ENCODE data around the gene EMILIN1. TPM values are rescaled to one million over a fixed set of nuclear protein-coding genes. Genes with fewer than 3 reads are reported as not detected.

Gene EMILIN1
- total RNA-seq, 1 experiment from 2014 or later, result 0.31 TPM

- no peak for TF ChIP-seq TCF7L2 (IDR thresholded peaks at IDR 0.05; ENCODE audit: low read depth, low read length)
- no peak for TF ChIP-seq CTCF (IDR thresholded peaks at IDR 0.05)
- no peak for TF ChIP-seq SIN3A (IDR thresholded peaks at IDR 0.05; ENCODE audit: borderline replicate concordance, insufficient read depth, low read depth, low read length)
- no peak for TF ChIP-seq POLR2AphosphoS5 (IDR thresholded peaks at IDR 0.05; ENCODE audit: low read depth, low read length)
- TF ChIP-seq, protein P1, sequence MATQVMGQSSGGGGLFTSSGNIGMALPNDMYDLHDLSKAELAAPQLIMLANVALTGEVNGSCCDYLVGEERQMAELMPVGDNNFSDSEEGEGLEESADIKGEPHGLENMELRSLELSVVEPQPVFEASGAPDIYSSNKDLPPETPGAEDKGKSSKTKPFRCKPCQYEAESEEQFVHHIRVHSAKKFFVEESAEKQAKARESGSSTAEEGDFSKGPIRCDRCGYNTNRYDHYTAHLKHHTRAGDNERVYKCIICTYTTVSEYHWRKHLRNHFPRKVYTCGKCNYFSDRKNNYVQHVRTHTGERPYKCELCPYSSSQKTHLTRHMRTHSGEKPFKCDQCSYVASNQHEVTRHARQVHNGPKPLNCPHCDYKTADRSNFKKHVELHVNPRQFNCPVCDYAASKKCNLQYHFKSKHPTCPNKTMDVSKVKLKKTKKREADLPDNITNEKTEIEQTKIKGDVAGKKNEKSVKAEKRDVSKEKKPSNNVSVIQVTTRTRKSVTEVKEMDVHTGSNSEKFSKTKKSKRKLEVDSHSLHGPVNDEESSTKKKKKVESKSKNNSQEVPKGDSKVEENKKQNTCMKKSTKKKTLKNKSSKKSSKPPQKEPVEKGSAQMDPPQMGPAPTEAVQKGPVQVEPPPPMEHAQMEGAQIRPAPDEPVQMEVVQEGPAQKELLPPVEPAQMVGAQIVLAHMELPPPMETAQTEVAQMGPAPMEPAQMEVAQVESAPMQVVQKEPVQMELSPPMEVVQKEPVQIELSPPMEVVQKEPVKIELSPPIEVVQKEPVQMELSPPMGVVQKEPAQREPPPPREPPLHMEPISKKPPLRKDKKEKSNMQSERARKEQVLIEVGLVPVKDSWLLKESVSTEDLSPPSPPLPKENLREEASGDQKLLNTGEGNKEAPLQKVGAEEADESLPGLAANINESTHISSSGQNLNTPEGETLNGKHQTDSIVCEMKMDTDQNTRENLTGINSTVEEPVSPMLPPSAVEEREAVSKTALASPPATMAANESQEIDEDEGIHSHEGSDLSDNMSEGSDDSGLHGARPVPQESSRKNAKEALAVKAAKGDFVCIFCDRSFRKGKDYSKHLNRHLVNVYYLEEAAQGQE (IDR thresholded peaks at IDR 0.05; ENCODE audit: insufficient read depth in 1 of 2, low read depth in 2 of 2, low read length in 1 of 2), result no peak
- peaks cover 7% of the 10 kb centered on the region for H3K4me1 ChIP-seq (ENCODE audit: control insufficient read depth, insufficient read depth, low read length)
- DNase-seq (ENCODE audit: low read depth, low spot score) (no peak), ATAC-seq (no peak)
- ChIA-PET POLR2A (no interaction called here), CTCF (no interaction called here)
- intact Hi-C loops (cut with micrococcal nuclease; ENCODE audit: unreplicated experiment), result loop anchor here (10.0 kb wide), 1 partner anchor 116 kb away; no protein-coding TSS in a partner anchor
- no peaks in the 10 kb centered on the region for H3K27me3 ChIP-seq (ENCODE audit: control insufficient read depth, insufficient read depth, low read length)
- H3K4me3 ChIP-seq (ENCODE audit: low read depth in 2 of 2, low read length in 2 of 2), result no peak overlapping the region; a peak in 1 of 4 replicates
- no TSS peak for BruUV-seq (replicated peaks)
- H3K27ac ChIP-seq (ENCODE audit: low read length), result no peak overlapping the region
- no peaks in the 10 kb centered on the region for H3K36me3 ChIP-seq (ENCODE audit: control insufficient read depth, insufficient read depth, low read length)
- H3K9me3 ChIP-seq (ENCODE audit: control insufficient read depth, insufficient read depth, low read depth, low read length), result no peaks in the 10 kb centered on the region
- in situ Hi-C loops (cut with HindIII; ENCODE audit: low pct_unique_long_range_greater_than_20kb, low sequenced_read_pairs), result no loop called here
Observed at GRCh38 chr2:27080603-27080936, 2.2 kb downstream of the EMILIN1 start.

GRCh38 chr2:27081984-27082772, 3.8 kb downstream of the EMILIN1 start:
- no peaks in the 10 kb centered on the region for H3K9me3 ChIP-seq (ENCODE audit: control insufficient read depth, insufficient read depth, low read depth, low read length)
- TF ChIP-seq SIN3A (IDR thresholded peaks at IDR 0.05; ENCODE audit: borderline replicate concordance, insufficient read depth, low read depth, low read length) (no peak), POLR2AphosphoS5 (IDR thresholded peaks at IDR 0.05; ENCODE audit: low read depth, low read length) (no peak), TCF7L2 (IDR thresholded peaks at IDR 0.05; ENCODE audit: low read depth, low read length) (no peak), CTCF (IDR thresholded peaks at IDR 0.05) (no peak)
- TF ChIP-seq, protein P1 (IDR thresholded peaks at IDR 0.05; ENCODE audit: insufficient read depth in 1 of 2, low read depth in 2 of 2, low read length in 1 of 2), result no peak
- H3K27me3 ChIP-seq (ENCODE audit: control insufficient read depth, insufficient read depth, low read length), result no peaks in the 10 kb centered on the region
- H3K27ac ChIP-seq (ENCODE audit: low read length), result peak overlapping the region; percentile 77; the same call in 1 of the 2 replicates
- no peak for ATAC-seq
- in situ Hi-C loops (cut with HindIII; ENCODE audit: low pct_unique_long_range_greater_than_20kb, low sequenced_read_pairs), result no loop called here
- no peak for DNase-seq (ENCODE audit: low read depth, low spot score)
- H3K4me3 ChIP-seq (ENCODE audit: low read depth in 2 of 2, low read length in 2 of 2), result no peak overlapping the region
- intact Hi-C loops (cut with micrococcal nuclease; ENCODE audit: unreplicated experiment), result loop anchor here (10.0 kb wide), 1 partner anchor 117 kb away; no protein-coding TSS in a partner anchor
- no TSS peak for BruUV-seq (replicated peaks)
- CTCF ChIA-PET, result interaction anchor here (0.6 kb wide), 2 partner anchors 12 to 36 kb away, joined by 3 to 4 read pairs; no protein-coding TSS in a partner anchor
- POLR2A ChIA-PET, result no interaction called here
- H3K36me3 ChIP-seq (ENCODE audit: control insufficient read depth, insufficient read depth, low read length), result no peaks in the 10 kb centered on the region
- peaks cover 7% of the 10 kb centered on the region for H3K4me1 ChIP-seq (ENCODE audit: control insufficient read depth, insufficient read depth, low read length)

All from Panc1 (cell line).